ENCODE measurements around the gene AVL9.

Gene AVL9

DNA sequence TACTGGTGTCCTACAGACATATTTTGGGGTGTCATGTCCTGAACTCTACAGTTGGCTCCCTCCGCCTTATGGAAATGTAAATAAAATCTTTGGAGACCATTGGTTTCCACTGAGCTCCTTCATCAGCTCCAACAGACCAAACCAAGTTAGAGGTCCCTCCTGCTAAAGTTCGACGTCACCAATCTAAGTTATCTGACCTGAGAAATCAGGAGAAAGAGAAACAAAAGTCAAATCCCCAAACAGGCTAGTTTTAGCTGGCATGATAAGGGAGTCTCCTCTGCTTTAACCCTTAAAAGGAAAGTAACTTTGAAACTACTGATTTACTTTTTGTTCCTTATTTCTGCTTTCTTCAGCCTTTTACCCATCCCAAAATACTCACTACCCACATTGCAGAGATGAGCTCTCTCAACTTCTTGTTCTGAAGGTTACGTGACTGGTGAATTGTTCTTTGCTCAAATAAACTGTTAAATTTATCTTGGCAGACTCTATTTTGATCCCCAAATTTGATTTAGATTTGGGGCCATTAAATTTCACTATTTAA, 39.9 kb downstream of the AVL9 start:
- TF ChIP-seq ZFX (IDR thresholded peaks at IDR 0.05; ENCODE audit: borderline replicate concordance) (no peak), CTCF (IDR thresholded peaks at IDR 0.05) (no peak)
- no peak overlapping the region for H3K27ac ChIP-seq

GRCh38 chr7:32536016-32536415, 40.7 kb downstream of the AVL9 start:
- no peak overlapping the region for H3K27ac ChIP-seq
- TF ChIP-seq ZFX (IDR thresholded peaks at IDR 0.05; ENCODE audit: borderline replicate concordance) (no peak), CTCF (IDR thresholded peaks at IDR 0.05) (no peak)

DNA sequence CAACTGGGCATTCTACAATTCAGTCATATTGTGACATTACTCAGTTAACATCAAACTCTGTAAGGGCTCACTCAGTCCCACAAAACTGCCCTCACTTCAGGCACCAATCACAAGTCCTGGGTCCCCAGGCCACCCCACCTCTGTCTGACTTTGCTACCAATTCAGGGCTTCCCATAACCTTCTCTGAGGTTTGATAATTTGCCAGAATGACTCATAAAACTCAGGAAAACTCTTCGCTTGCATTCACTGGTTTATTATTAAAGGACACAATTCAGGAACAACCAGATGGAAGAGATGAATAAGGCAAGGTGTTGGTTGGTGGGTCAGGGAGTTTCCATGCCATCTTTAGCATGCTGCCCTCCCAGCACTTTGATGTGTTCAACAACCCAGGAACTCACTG, 41.3 kb downstream of the AVL9 start:
- no peak overlapping the region for H3K27ac ChIP-seq
- TF ChIP-seq ZFX (IDR thresholded peaks at IDR 0.05; ENCODE audit: borderline replicate concordance) (no peak), CTCF (IDR thresholded peaks at IDR 0.05) (no peak)

DNA sequence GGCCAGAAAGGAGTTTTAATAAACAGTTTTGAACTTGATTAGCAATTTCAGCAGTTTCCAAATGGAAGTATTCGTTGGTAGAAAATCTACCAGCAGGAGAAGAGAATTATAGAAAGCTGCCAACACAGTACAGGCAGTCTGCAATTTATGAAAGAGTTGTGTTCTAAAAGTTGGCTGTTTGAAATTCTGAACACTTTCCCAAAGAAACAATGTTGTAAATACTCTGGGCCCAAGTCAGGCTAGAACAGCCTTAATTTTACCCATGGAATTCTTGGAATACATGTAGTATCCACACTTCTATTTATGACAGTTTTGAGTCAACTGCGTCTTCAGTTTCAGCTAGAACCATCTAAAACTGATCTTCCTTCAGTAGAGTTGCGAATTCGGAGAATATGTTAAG, 42.5 kb downstream of the AVL9 start:
- TF ChIP-seq ZFX (IDR thresholded peaks at IDR 0.05; ENCODE audit: borderline replicate concordance) (no peak), CTCF (IDR thresholded peaks at IDR 0.05) (no peak)
- no peak overlapping the region for H3K27ac ChIP-seq

GRCh38 chr7:32539366-32539765, 44.1 kb downstream of the AVL9 start:
- no peak for TF ChIP-seq CTCF (IDR thresholded peaks at IDR 0.05)
- TF ChIP-seq ZFX (IDR thresholded peaks at IDR 0.05; ENCODE audit: borderline replicate concordance): no peak
- no peak overlapping the region for H3K27ac ChIP-seq

DNA sequence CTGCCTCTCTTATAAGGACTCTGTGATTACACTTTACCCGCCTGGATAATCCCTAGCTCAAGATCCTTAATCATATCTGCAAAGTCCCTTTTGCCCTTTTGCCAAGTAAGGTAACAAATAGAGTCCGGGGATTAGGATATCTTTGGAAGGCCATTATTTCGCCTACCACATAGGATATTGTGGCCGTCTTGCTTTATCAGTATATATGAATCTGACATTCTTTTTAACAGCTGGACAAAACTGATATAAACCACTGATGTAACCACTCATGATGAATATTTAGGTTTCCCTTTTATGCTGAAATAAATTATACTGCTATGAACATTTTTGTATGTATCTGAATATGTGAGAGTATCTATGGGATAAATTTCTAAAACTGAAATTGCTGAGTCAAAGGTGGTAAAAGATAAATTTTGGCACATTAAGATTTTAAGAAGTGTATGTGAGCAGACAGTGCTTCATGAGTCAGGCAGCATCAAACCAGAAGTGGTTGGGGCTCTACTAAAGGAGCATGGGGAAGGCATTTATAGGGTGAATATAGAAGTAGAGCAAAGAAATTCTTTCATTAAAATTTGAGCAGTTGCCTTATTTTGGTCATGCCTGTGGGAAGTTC, 44.7 kb downstream of the AVL9 start:
- no peak for TF ChIP-seq CTCF (IDR thresholded peaks at IDR 0.05)
- no peak for TF ChIP-seq ZFX (IDR thresholded peaks at IDR 0.05; ENCODE audit: borderline replicate concordance)
- no peak overlapping the region for H3K27ac ChIP-seq

GRCh38 chr7:32542595-32542994, 47.3 kb downstream of the AVL9 start:
- TF ChIP-seq CTCF (IDR thresholded peaks at IDR 0.05) (no peak), ZFX (IDR thresholded peaks at IDR 0.05; ENCODE audit: borderline replicate concordance) (no peak)
- no peak overlapping the region for H3K27ac ChIP-seq

Data from 22Rv1 (cell line).